ENCODE results near the gene IFITM2. TPM values are rescaled to one million over a fixed set of nuclear protein-coding genes. Genes with fewer than 3 reads are reported as not detected.

The IFITM2 gene
- total RNA-seq, 2 donors from 2014 or later = 96.6 to 149 TPM

DNA sequence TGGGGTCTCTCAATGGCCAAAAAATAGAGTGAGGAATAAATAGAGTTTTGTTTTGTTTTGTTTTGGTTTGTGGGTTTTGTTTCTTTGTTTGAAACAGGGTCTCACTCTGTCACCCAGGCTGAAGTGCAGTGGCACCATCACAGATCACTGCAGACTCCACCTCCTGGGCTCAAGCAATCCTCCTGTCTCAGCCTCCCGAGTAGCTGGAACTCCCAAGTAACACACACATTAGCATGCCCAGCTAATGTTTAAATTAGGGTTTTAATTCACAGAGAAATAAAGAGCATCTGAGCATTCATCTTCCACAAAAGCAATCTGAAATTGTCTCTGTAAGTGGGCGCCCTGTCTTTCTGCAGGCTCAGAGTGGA lies 22.3 kb downstream of the IFITM2 start:
- Histone ChIP-seq H3K27ac (no peak overlapping the region), H3K36me3 (no peaks in the 10 kb centered on the region), H3K27me3 (replicated peaks; ENCODE audit: insufficient read depth) (no peaks in the 10 kb centered on the region), H3K4me1 (replicated peaks) (peaks cover 3% of the 10 kb centered on the region), H3K4me3 (no peak overlapping the region), H3K9me3 (no peaks in the 10 kb centered on the region)
- 92% methylated on average over 2 of the region's 2 CpGs for WGBS
- TF ChIP-seq, protein P1, sequence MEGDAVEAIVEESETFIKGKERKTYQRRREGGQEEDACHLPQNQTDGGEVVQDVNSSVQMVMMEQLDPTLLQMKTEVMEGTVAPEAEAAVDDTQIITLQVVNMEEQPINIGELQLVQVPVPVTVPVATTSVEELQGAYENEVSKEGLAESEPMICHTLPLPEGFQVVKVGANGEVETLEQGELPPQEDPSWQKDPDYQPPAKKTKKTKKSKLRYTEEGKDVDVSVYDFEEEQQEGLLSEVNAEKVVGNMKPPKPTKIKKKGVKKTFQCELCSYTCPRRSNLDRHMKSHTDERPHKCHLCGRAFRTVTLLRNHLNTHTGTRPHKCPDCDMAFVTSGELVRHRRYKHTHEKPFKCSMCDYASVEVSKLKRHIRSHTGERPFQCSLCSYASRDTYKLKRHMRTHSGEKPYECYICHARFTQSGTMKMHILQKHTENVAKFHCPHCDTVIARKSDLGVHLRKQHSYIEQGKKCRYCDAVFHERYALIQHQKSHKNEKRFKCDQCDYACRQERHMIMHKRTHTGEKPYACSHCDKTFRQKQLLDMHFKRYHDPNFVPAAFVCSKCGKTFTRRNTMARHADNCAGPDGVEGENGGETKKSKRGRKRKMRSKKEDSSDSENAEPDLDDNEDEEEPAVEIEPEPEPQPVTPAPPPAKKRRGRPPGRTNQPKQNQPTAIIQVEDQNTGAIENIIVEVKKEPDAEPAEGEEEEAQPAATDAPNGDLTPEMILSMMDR (IDR thresholded peaks at IDR 0.05) = no peak
- TF ChIP-seq POLR2A (IDR thresholded peaks at IDR 0.05) (no peak), POLR2AphosphoS5 (IDR thresholded peaks at IDR 0.05) (no peak)
- intact Hi-C loops (cut with DNase I) = no loop called here
- no peak for DNase-seq (ENCODE audit: low spot score)

DNA sequence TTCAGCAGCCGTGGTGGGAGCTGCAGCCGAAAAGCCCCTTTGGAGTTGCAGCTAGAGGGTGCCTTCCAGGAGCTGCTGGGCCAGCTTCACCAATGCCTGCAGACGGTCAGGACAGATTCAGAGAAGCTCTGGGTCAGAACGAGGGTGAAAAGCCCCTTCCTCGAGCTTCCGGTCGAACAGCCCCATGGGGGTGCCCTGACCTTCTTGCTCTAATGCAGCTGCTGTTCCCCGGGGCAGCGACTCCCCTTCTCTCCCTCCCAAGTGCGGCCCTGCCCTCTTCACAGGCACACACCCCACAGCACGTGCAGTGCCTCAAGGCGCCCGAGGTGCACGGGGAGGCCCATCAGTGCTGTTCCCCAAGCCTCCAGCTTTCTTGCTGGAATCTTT lies 22.7 kb downstream of the IFITM2 start:
- H3K4me1 ChIP-seq (replicated peaks) = peaks cover 3% of the 10 kb centered on the region
- DNase-seq (ENCODE audit: low spot score) = no peak
- H3K27me3 ChIP-seq (replicated peaks; ENCODE audit: insufficient read depth) = no peaks in the 10 kb centered on the region
- H3K4me3 ChIP-seq = no peak overlapping the region
- H3K27ac ChIP-seq = no peak overlapping the region
- 81% methylated on average over 14 of the region's 14 CpGs for WGBS
- TF ChIP-seq POLR2AphosphoS5 (IDR thresholded peaks at IDR 0.05) = no peak
- TF ChIP-seq, protein P1 (IDR thresholded peaks at IDR 0.05) = no peak
- TF ChIP-seq POLR2A (IDR thresholded peaks at IDR 0.05) = no peak
- H3K9me3 ChIP-seq = no peaks in the 10 kb centered on the region
- no peaks in the 10 kb centered on the region for H3K36me3 ChIP-seq
- intact Hi-C loops (cut with DNase I) = no loop called here

DNA sequence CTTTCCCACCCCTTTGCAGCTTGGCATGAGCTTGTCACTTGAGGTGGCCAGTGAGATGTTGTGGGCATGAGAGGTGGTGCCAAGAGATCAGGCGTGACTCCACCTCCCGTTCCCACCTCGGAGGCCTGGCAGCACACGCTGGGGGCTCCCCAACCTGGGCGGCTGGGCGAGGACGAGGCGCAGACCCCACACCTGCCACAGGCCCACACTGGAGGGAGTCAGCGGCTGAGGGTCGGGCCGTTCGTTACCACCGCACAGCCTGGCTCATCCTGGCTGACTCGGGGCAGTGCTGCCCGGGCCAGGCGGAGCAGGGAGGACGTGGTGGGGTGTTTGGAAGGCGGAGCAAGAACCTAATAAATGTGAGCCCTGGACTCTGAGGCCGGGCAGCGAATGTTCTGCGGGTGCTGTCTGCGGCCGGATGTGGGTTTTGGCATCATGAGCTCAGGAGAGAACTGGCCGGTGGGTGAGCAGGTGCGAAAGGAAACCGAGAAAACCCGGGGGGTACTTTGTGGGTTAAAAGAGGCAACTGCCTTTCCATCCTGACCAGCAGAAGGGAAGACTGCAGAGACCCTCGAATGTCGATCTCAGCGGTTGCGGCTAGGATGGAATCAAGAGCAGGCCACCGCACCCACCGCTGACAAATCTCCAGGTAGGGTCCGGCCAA lies 23.2 kb downstream of the IFITM2 start:
- H3K27ac ChIP-seq = no peak overlapping the region
- TF ChIP-seq POLR2AphosphoS5 (IDR thresholded peaks at IDR 0.05) (no peak), POLR2A (IDR thresholded peaks at IDR 0.05) (no peak)
- TF ChIP-seq, protein P1 (IDR thresholded peaks at IDR 0.05) = no peak
- no peak overlapping the region for H3K4me3 ChIP-seq
- no peaks in the 10 kb centered on the region for H3K27me3 ChIP-seq (replicated peaks; ENCODE audit: insufficient read depth)
- intact Hi-C loops (cut with DNase I) = no loop called here
- no peaks in the 10 kb centered on the region for H3K9me3 ChIP-seq
- no peak for DNase-seq (ENCODE audit: low spot score)
- peaks cover 3% of the 10 kb centered on the region for H3K4me1 ChIP-seq (replicated peaks)
- H3K36me3 ChIP-seq = no peaks in the 10 kb centered on the region
- WGBS = 85% methylated on average over 25 of the region's 34 CpGs

DNA sequence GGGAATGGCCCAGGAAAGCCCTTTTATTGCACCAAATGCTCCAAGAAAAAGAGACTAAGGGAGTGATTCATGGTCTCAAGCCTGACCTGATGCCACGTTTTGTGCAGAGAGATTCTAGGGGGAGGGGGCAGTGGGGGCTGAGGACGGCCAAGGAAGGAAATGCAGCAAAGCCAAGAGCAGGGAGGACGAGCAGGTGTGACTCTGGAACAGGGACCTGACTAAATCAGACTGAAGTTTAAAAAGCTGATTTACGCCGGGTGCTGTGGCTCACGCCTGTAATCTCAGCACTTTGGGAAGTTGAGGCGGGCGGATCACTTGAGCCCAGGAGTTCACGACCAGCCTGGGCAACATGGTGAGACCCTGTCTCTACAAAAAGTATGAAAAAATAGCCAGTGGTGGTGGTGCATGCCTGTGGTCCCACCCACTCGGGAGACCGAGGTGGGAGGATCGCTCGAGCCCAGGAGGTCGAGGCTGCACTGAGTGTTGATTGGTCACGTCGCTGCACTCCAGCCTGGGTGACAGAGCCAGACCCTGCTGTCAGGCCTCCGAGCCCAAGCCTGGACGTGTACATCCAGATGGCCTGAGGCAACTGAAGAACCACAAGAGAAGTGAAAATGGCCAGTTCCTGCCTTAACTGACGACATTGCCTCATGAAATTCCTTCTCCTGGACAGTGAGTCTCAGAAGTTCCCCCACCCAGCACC lies 23.9 kb downstream of the IFITM2 start:
- Histone ChIP-seq H3K27ac (no peak overlapping the region), H3K4me3 (no peak overlapping the region), H3K4me1 (replicated peaks) (peaks cover 3% of the 10 kb centered on the region), H3K36me3 (no peaks in the 10 kb centered on the region), H3K9me3 (no peaks in the 10 kb centered on the region), H3K27me3 (replicated peaks; ENCODE audit: insufficient read depth) (no peaks in the 10 kb centered on the region)
- WGBS = 86% methylated on average over 19 of the region's 19 CpGs
- intact Hi-C loops (cut with DNase I) = no loop called here
- no peak for DNase-seq (ENCODE audit: low spot score)
- TF ChIP-seq POLR2AphosphoS5 (IDR thresholded peaks at IDR 0.05) (no peak), POLR2A (IDR thresholded peaks at IDR 0.05) (no peak)
- TF ChIP-seq, protein P1 (IDR thresholded peaks at IDR 0.05) = no peak
